GM18858 (cell line): ENCODE data around the gene CDK18.

Source experiments
- ATAC-seq: cut with Tn5 transposase; IDR thresholded peaks from one replicate; pipeline ENCODE4 v1.9.1; 2021; ENCODE audit not compliant: unreplicated experiment

CDK18 gene

GRCh38 chr1:205568135-205568468 lies 63.6 kb downstream of the CDK18 start:
- no peak for ATAC-seq

- no peak for ATAC-seq
These were observed 64.2 kb downstream of the CDK18 start for GRCh38 chr1:205568469-205569361.

GRCh38 chr1:205569411-205570172 lies 65.1 kb downstream of the CDK18 start:
- ATAC-seq: no peak

- ATAC-seq: no peak
These were observed 65.7 kb downstream of the CDK18 start for GRCh38 chr1:205570173-205570501.

GRCh38 chr1:205570796-205571537 lies 66.5 kb downstream of the CDK18 start:
- no peak for ATAC-seq

- ATAC-seq: no peak
These were observed 67.3 kb downstream of the CDK18 start for GRCh38 chr1:205571747-205572146.

- ATAC-seq: no peak
These were observed 68.0 kb downstream of the CDK18 start for GRCh38 chr1:205572421-205572820.

- ATAC-seq: no peak
These were observed 70.9 kb downstream of the CDK18 start for GRCh38 chr1:205575294-205575885.

- no peak for ATAC-seq
These were observed 71.5 kb downstream of the CDK18 start for GRCh38 chr1:205576011-205576410.

- no peak for ATAC-seq
These were observed 72.6 kb downstream of the CDK18 start for GRCh38 chr1:205576805-205577761.

- ATAC-seq: no peak
These were observed 73.6 kb downstream of the CDK18 start for GRCh38 chr1:205577874-205578658.

- no peak for ATAC-seq
These were observed 74.5 kb downstream of the CDK18 start for GRCh38 chr1:205578780-205579571.

- no peak for ATAC-seq
These were observed 75.2 kb downstream of the CDK18 start for GRCh38 chr1:205579711-205580110.

GRCh38 chr1:205580140-205580922 lies 75.9 kb downstream of the CDK18 start:
- no peak for ATAC-seq

GRCh38 chr1:205580923-205581180 lies 76.4 kb downstream of the CDK18 start:
- no peak for ATAC-seq

GRCh38 chr1:205581321-205581980 lies 77.0 kb downstream of the CDK18 start:
- no peak for ATAC-seq

- no peak for ATAC-seq
These were observed 77.6 kb downstream of the CDK18 start for GRCh38 chr1:205582046-205582445.
